ENCODE results near the gene SPON1.

DNA sequence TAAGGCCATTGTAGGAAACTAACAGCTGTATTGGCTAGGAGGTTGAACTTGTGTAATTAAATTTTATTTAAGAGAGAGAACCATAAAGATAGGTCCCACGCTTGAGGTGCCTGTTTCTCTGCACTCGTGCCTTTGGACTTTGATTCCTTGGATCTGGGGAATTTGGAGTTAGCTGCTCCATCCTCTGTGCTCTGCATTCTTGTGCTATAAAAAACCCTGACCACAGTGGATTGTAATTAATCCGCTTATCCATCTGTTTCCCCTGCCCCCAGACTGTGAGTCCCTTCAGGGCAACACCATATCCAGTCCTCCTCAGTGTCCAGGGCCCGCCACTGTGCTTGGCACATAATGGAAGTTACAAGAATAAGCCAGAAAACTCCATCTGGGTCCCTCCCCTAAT is 169.8 kb downstream of the SPON1 start:
- TF ChIP-seq FOXK2 (IDR thresholded peaks at IDR 0.05) (no peak), BHLHE40 (IDR thresholded peaks at IDR 0.05; ENCODE audit: borderline replicate concordance) (no peak), ZNF384 (IDR thresholded peaks at IDR 0.05) (no peak), L3MBTL2 (conservative IDR thresholded peaks at IDR 0.05) (no peak), FOXM1 (IDR thresholded peaks at IDR 0.05; ENCODE audit: borderline replicate concordance) (no peak), SP1 (IDR thresholded peaks at IDR 0.05) (no peak), CTBP1 (IDR thresholded peaks at IDR 0.05; ENCODE audit: borderline replicate concordance) (no peak), ELF4 (IDR thresholded peaks at IDR 0.05) (no peak), SUZ12 (IDR thresholded peaks at IDR 0.05) (no peak), TARDBP (IDR thresholded peaks at IDR 0.05) (no peak), HDGF (IDR thresholded peaks at IDR 0.05; ENCODE audit: borderline replicate concordance) (no peak)
- TF ChIP-seq, protein P1, sequence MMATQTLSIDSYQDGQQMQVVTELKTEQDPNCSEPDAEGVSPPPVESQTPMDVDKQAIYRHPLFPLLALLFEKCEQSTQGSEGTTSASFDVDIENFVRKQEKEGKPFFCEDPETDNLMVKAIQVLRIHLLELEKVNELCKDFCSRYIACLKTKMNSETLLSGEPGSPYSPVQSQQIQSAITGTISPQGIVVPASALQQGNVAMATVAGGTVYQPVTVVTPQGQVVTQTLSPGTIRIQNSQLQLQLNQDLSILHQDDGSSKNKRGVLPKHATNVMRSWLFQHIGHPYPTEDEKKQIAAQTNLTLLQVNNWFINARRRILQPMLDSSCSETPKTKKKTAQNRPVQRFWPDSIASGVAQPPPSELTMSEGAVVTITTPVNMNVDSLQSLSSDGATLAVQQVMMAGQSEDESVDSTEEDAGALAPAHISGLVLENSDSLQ (IDR thresholded peaks at IDR 0.05), result no peak
